ENCODE results near the gene PKN3. TPM values are rescaled to one million over a fixed set of nuclear protein-coding genes. Genes with fewer than 3 reads are reported as not detected.

The PKN3 gene
- total RNA-seq, 4 donors from 2014 or later, result 1.4 to 5.2 (median 3.3) TPM

DNA sequence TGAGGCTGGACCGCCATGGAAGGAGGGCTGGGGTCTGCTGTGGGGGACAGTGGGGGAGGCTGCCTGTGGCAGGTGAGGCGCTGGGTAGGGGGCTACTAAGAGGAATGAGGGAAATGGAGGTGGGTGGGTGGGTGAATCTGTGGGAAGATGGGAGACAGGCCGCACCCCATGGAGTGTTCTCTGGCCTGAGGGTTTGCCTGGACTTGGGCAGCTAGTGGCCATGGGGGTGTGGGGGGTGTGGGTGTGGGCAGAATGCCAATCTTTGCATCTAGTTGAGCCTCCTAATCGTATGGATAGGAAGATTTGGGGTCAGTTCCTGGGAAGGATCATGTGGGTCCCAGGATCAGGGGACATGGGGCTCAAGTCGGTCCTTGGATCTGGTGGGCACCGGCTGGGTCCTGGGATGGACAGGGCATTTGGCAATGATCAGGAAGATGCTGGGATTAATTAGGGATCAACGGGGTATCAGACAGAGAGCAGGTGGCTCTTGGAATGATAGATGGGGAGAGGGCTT, 21.1 kb downstream of the PKN3 start:
- Histone ChIP-seq H3K36me3 (no peaks in the 10 kb centered on the region), H3K27ac (peak overlapping the region; percentile 74 to 84 (median 80)), H3K27me3 (no peaks in the 10 kb centered on the region), H3K4me3 (peak overlapping the region; percentile 62 to 85 (median 76)), H3K9me3 (no peaks in the 10 kb centered on the region), H3K4me1 (peaks cover 0 to 8% of the 10 kb centered on the region in 2 donors)
- DNase-seq (no peak), ATAC-seq (peak in 1 of 2 donors; percentile 7)
- in situ Hi-C loops (cut with MboI; ENCODE audit: low sequenced_read_pairs in 4 of 4) (no loop called here), intact Hi-C loops (cut with DNase I; ENCODE audit: low total_unique reads) (no loop called here)
- no peak for TF ChIP-seq POLR2A (IDR thresholded peaks at IDR 0.05)
- TF ChIP-seq, protein P1, sequence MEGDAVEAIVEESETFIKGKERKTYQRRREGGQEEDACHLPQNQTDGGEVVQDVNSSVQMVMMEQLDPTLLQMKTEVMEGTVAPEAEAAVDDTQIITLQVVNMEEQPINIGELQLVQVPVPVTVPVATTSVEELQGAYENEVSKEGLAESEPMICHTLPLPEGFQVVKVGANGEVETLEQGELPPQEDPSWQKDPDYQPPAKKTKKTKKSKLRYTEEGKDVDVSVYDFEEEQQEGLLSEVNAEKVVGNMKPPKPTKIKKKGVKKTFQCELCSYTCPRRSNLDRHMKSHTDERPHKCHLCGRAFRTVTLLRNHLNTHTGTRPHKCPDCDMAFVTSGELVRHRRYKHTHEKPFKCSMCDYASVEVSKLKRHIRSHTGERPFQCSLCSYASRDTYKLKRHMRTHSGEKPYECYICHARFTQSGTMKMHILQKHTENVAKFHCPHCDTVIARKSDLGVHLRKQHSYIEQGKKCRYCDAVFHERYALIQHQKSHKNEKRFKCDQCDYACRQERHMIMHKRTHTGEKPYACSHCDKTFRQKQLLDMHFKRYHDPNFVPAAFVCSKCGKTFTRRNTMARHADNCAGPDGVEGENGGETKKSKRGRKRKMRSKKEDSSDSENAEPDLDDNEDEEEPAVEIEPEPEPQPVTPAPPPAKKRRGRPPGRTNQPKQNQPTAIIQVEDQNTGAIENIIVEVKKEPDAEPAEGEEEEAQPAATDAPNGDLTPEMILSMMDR (IDR thresholded peaks at IDR 0.05 in 4 of 5, conservative IDR thresholded peaks at IDR 0.05 in 1 of 5), result no peak

DNA sequence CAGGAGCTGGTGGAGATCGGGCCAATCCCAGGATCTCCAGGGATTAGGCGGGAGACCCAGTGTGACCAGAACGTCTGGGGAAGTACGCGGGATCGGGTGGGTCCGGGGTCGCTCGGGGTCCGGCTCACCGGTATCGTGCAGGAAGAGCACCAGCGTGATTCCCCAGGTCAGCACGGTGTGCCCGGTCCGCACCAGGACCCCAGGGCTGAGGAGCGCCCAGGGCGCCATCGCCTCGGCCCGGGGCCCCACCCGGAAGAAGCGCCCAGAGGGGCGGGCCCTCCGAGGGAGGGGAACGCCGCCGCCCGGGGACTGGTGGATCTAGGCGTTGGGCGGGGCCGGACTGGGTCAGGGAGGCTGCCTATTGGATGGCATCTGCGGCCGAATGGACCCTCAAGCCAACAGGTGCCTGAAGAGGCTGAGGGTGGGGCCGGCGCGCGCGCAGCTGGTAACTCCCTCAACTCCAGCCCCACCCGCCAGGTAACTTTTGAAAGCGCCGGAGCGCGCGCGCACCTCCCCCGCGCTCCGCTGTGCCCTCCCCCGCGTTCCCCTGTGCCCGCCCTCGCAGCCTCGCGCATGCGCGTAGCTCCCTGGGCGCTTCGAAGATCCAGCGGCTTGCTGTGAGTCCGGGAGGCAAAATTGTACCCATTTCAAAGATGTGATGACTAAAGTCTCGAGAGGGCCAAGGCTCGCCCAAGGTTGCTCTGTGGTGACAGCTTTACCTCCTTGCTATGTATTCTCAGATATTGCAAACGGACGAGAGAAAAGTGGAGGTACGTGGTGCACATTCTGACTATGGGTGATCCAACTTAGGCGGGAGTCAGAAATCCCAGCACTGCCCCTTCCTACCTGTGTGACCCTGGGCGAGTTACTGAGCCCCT, 21.8 kb downstream of the PKN3 start, which contains the start of gene ZDHHC12:
TSS of gene ZDHHC12 (minus strand) at position 262 of the 878 bp plus-strand sequence. CDS start at position 228, 34 bp downstream.
- Histone ChIP-seq H3K27ac (peak within 1 kb of the TSS; percentile 74 to 84 (median 80)), H3K4me3 (peak within 1 kb of the TSS; percentile 62 to 85 (median 76)), H3K9me3 (no peaks in the 10 kb centered on the region), H3K36me3 (no peaks in the 10 kb centered on the region), H3K27me3 (no peaks in the 10 kb centered on the region), H3K4me1 (peaks cover 0 to 8% of the 10 kb centered on the region in 2 donors)
- DNase-seq, result peak; percentile 92 to 98
- ATAC-seq, result peak; percentile 90 to 93
- intact Hi-C loops (cut with DNase I; ENCODE audit: low total_unique reads), result loop anchor here (1.0 to 2.0 kb wide), 3 partner anchors 22 to 47 kb away; partner anchors contain the start of genes PKN3, SET and ZER1
- in situ Hi-C loops (cut with MboI; ENCODE audit: low sequenced_read_pairs in 4 of 4), result no loop called here
- peak; percentile 52 to 81 for TF ChIP-seq POLR2A (IDR thresholded peaks at IDR 0.05)
- TF ChIP-seq, protein P1 (IDR thresholded peaks at IDR 0.05 in 4 of 5, conservative IDR thresholded peaks at IDR 0.05 in 1 of 5), result no peak

DNA sequence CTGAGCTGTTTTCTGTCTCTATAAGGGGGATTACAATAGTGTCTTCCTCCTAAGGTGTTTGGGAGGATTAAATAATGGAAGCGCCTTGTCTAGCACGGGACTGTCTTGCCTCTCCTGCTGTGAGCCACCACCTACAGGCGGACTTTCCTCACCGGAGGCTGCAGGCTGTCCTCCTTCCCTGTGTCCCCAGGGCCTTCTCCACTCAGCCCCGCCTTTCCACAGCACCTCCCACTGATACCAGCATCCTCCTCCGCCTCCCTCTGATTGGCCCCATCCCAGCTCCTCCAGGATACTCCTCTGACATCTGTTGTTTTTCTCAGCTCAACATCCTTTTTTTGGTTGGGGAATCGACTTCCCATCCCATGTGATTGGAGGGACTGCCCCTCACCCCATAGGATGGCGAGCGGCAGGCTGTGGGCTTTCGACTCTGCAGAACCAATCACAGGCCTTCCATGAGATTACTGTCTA, 22.5 kb downstream of the PKN3 start:
- peak; percentile 28 to 63 for DNase-seq
- intact Hi-C loops (cut with DNase I; ENCODE audit: low total_unique reads), result loop anchor here (1.0 to 2.0 kb wide), 3 partner anchors 22 to 46 kb away; partner anchors contain the start of genes PKN3, SET and ZER1
- Histone ChIP-seq H3K36me3 (no peaks in the 10 kb centered on the region), H3K4me1 (peaks cover 0 to 8% of the 10 kb centered on the region in 2 donors), H3K27me3 (no peaks in the 10 kb centered on the region), H3K4me3 (peak overlapping the region; percentile 62 to 85 (median 76)), H3K27ac (peak overlapping the region; percentile 74 to 84 (median 80)), H3K9me3 (no peaks in the 10 kb centered on the region)
- peak; percentile 18 to 32 for ATAC-seq
- TF ChIP-seq, protein P1 (IDR thresholded peaks at IDR 0.05 in 4 of 5, conservative IDR thresholded peaks at IDR 0.05 in 1 of 5), result no peak
- TF ChIP-seq POLR2A (IDR thresholded peaks at IDR 0.05), result peak in 1 of 2 donors; percentile 6
- in situ Hi-C loops (cut with MboI; ENCODE audit: low sequenced_read_pairs in 4 of 4), result no loop called here

DNA sequence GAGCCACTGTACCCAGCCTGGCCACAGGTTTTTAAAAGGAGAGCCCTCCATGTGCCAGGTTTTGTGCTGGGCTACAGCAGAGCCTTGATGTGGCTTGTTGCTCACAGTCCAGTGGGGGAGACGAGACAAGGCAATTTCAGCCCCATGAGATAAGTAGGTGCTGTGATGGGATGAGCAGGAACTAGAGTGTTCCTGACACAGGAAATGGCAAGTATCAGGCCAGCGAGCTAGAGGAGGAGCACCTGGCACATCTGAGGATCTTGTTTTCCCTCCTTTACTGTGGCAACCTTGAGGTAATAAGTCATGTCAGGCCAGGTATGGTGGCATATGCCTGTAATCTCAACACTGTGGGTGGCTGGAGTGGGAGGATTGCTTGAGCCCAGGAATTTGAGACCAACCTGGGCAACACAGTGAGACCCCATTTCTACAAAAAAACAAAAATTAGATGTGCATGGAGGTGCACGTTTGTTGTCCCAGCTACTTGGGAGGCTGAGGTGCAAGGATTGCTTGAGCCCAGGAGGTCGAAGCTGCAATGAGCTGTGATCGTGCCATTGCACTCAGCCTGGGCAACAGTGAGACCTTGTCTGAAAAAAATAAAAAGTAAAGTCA, 25.4 kb downstream of the PKN3 start:
- Histone ChIP-seq H3K9me3 (no peaks in the 10 kb centered on the region), H3K27ac (no peak overlapping the region), H3K4me3 (no peak overlapping the region), H3K36me3 (peaks cover 0 to 23% of the 10 kb centered on the region in 2 donors), H3K4me1 (peaks cover 0 to 8% of the 10 kb centered on the region in 2 donors), H3K27me3 (no peaks in the 10 kb centered on the region)
- ATAC-seq, result no peak
- no peak for DNase-seq
- in situ Hi-C loops (cut with MboI; ENCODE audit: low sequenced_read_pairs in 4 of 4) (no loop called here), intact Hi-C loops (cut with DNase I; ENCODE audit: low total_unique reads) (no loop called here)
- TF ChIP-seq POLR2A (IDR thresholded peaks at IDR 0.05), result no peak
- TF ChIP-seq, protein P1 (IDR thresholded peaks at IDR 0.05 in 4 of 5, conservative IDR thresholded peaks at IDR 0.05 in 1 of 5), result no peak

Measured in gastrocnemius medialis (tissue), 4 donors.